Omental fat pad (tissue), 4 donors: Measurements from ENCODE around the gene LRRTM4. TPM values are rescaled to one million over a fixed set of nuclear protein-coding genes. Genes with fewer than 3 reads are reported as not detected.

Experiments used
- ATAC-seq: fragments of 150-250 bp; one replicate; pipeline ENCODE4 v1.9.1; 2016; ENCODE audit warnings: mild to moderate bottlenecking, moderate library complexity; ENCODE audit not compliant: low FRiP score
- DNase-seq: peaks from one replicate; pipeline ENCODE4 v3.0.0-alpha.2; 2019; ENCODE audit warnings: low spot score
- CTCF ChIP-seq, 3 donors: fragments of 450-650 bp; IDR thresholded peaks; one replicate each; pipeline ENCODE4 v1.5.1; 2016 to 2017; ENCODE audit warnings: antibody characterized with exemption in 3 of 3, mild to moderate bottlenecking in 3 of 3, moderate library complexity in 2 of 3
- total RNA-seq, 4 donors: library from RNA; depleted of rRNA; stranded (reverse); fragments of >200 nt; gene quantifications; one replicate each; pipeline ENCODE4 v1.1.0, GENCODE V29; 2016

LRRTM4 gene
- total RNA-seq, 4 donors from 2014 or later: 0.32 TPM; not detected in 3

GRCh38 chr2:77028032-77028600 is 494.1 kb downstream of the LRRTM4 start:
- TF ChIP-seq CTCF (IDR thresholded peaks at IDR 0.05): no peak
- ATAC-seq (peak; percentile 81), DNase-seq (no peak)

- TF ChIP-seq CTCF (IDR thresholded peaks at IDR 0.05): no peak
- DNase-seq (no peak), ATAC-seq (no peak)
Observed at GRCh38 chr2:77025714-77026113, 496.5 kb downstream of the LRRTM4 start.

- no peak for DNase-seq
- no peak for ATAC-seq
- no peak for TF ChIP-seq CTCF (IDR thresholded peaks at IDR 0.05)
Observed at GRCh38 chr2:77021161-77021560, 501.0 kb downstream of the LRRTM4 start.

GRCh38 chr2:77018219-77018618 is 504.0 kb downstream of the LRRTM4 start:
- no peak for TF ChIP-seq CTCF (IDR thresholded peaks at IDR 0.05)
- ATAC-seq (no peak), DNase-seq (no peak)

GRCh38 chr2:77017355-77017745 is 504.8 kb downstream of the LRRTM4 start:
- no peak for TF ChIP-seq CTCF (IDR thresholded peaks at IDR 0.05)
- DNase-seq (no peak), ATAC-seq (no peak)

- TF ChIP-seq CTCF (IDR thresholded peaks at IDR 0.05): no peak
- ATAC-seq (no peak), DNase-seq (no peak)
Observed at GRCh38 chr2:77016443-77017354, 505.5 kb downstream of the LRRTM4 start.

- no peak for TF ChIP-seq CTCF (IDR thresholded peaks at IDR 0.05)
- no peak for DNase-seq
- ATAC-seq: no peak
Observed at GRCh38 chr2:77013953-77014352, 508.2 kb downstream of the LRRTM4 start.
